Activated T-helper 2 cell treated with anti-CD3 and anti-CD28 coated beads, Interferon-gamma antibody, Interleukin-2, Interleukin-4, amounts not matched to agents 10 μg/mL and 5 μg/mL and 100 μg/mL, durations not matched to agents 14 hours and 24 hours and 36 hours (primary cell): ENCODE measurements around the gene REELD1. TPM values are rescaled to one million over a fixed set of nuclear protein-coding genes. Genes with fewer than 3 reads are reported as not detected.

ENCODE experiments used
- total RNA-seq: library from RNA; stranded (reverse); gene quantifications from 2 replicates; pipeline ENCODE4 v1.2.3, GENCODE V29; 2022

The REELD1 gene
- total RNA-seq, 1 donor from 2014 or later: not detected

Other genes starting within 250 kb of the REELD1 start
- gene LSM6, start 38.8 kb upstream of the REELD1 start, total RNA-seq: 67.2 and 74.1 TPM in 2 replicates